Measurements from ENCODE around the gene TEX101.

TEX101 gene

DNA sequence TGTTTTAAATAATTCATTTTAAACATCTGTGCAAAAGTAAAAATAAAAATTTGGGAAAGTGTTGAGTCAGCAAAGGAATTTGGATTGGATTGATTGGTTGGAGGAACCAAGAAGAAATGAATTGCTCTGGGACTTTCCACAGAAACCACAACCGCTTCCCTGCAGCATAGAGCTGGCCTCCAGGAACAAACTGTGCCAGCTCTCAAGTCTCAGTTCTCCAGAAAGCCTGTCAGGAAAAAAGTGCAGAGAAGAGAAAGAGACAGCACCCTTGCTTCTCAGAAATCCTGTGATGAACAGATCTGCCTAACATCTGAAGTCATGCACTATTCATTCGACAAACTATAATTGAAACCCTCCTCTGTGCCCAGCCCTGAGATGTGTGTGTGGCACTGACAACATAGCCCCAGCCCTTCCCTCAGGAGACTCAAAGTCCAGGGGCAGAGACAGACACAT, 35.9 kb downstream of the TEX101 start:
- DNase-seq = no peak

GRCh38 chr19:43452582-43452981, 37.9 kb downstream of the TEX101 start:
- no peak for DNase-seq

DNA sequence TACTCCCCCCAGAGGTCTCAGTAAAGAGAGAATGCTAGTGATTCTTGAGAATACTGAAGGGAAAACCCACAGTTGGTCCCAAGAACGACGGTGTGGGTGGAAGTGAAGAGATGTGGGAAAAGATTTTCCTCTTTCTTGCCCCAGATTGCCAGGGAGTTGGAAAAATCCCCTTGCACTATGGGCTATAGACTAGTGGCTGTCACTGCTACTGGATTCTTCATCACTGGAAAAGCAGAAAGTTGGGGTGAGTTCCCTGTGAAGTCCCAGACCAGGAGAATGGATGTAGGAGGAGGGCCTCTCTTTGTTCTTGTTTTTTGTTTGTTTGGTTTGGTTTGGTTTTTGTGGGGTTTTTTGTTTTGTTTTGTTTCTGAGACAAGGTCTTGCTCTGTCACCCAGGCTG, 39.3 kb downstream of the TEX101 start:
- DNase-seq = no peak

DNA sequence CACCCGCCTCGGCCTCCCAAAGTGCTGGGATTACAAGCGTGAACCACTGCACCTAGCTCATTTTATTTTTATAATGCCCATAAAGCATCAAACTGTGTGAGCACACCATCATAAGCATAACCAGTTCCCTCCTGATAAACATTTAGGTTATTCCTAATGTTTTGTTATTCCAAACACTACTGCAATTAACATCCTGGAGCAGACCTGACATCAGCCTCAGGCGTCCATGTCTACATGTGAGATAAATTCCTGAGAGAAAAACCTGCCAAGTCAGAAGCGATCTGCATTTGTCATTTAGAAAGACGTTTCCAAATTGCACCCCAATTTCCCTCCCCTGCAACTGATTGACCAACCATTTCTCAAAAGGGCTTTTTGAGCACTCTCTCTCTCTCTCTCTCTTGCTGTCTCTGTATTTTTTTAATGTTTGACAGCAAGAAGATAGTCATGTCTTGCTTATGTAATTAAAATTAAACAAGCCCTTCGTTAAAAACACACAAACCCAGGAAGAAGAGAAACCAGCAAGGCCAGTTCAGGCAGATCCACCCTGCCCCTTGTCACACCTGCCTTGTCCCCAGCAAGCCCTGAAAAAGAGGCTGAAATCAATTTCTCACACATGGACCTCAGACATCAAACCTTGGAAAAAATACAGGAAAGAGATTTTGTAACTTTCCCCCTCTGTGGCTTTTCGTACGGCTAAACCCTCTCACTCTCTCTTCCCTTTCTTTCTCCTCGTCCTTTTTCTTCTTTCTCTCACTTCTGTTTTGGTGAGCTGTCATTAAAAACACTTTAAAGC, 40.8 kb downstream of the TEX101 start:
- no peak for DNase-seq

- no peak for DNase-seq
Measured at GRCh38 chr19:43457809-43458208, 43.1 kb downstream of the TEX101 start.

DNA sequence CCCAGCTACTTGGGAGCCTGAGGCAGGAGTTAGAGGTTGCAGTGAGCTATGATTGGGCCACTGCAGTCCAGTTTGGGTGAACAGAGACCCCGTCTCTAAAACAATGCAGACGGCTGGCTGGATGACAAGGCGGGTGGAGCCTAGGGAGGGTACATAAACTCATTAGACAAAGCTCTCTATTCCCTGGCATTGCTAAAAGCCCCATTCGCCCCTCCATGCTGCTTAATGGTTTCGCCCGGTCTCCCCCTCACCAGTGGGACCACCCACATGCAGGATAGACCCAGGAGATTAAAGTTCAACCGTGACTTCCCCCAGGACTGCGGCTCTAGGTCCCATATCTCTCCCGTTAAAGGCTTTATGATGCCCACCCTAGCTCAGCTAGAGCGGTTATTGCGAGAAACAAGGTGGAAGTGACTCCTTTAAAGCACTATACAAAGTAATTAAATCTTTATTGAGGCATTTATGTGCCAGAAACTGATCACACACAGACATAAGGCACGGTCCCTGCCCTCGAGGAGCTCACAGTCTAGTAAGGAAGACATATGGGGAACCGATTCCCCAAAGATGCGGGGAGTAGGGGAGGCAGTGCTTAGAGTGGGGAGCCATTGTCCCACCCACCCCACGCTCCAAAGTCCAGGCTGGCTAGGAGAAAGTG, 45.8 kb downstream of the TEX101 start:
- DNase-seq = no peak

GRCh38 chr19:43461303-43461702, 46.6 kb downstream of the TEX101 start:
- no peak for DNase-seq

DNA sequence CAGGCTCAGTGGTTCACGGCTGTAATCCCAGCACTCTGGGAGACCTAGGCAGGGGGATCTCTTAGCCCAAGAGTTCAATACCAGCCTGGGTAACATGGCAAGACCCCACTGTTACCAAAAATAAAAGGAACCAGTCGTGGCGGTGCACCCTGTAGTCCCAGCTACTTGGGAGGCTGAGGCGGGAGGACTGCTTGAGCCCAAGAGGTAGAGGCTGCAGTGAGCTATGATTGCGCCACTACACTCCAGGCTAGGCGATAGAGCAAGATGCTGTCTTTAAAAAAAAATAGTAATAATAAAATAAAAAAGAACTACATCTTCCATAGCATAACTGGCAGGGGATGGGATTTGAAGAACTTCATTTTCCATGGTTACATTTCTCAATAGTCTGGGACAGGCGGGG, 47.7 kb downstream of the TEX101 start:
- DNase-seq = no peak

- no peak for DNase-seq
Measured at GRCh38 chr19:43462785-43463380, 48.2 kb downstream of the TEX101 start.

GRCh38 chr19:43463381-43464133, 48.9 kb downstream of the TEX101 start:
- peak; percentile 100 for DNase-seq

- peak; percentile 84 for DNase-seq
Measured at GRCh38 chr19:43464134-43464775, 49.6 kb downstream of the TEX101 start.

- DNase-seq = peak; percentile 30
Measured at GRCh38 chr19:43465468-43466120, 50.9 kb downstream of the TEX101 start, which contains the start of gene LYPD3. Gene LYPD3 (minus strand): TSS chr19:43465608. CDS start chr19:43465571, 37 bp downstream.

- DNase-seq = no peak
Measured at GRCh38 chr19:43466793-43467192, 52.1 kb downstream of the TEX101 start.

DNA sequence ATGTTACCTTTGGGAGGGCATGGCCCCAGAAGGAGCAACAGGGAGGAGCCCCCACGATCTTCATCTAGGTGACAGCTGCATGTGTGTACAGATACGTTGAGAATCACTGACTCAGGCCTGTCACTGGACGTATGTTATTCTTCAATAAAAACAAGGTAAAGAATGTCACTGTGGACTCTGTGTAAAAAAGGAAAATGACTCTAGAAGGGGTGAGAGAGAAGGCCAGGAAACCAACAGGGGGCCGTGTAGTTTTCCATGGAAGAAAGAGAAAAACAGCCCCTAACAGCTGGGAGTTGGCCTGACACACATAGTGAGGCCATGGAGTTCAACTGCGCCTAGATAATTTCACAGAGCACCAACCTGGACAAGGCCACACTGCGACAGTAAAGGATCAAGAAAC, 52.6 kb downstream of the TEX101 start:
- no peak for DNase-seq

DNA sequence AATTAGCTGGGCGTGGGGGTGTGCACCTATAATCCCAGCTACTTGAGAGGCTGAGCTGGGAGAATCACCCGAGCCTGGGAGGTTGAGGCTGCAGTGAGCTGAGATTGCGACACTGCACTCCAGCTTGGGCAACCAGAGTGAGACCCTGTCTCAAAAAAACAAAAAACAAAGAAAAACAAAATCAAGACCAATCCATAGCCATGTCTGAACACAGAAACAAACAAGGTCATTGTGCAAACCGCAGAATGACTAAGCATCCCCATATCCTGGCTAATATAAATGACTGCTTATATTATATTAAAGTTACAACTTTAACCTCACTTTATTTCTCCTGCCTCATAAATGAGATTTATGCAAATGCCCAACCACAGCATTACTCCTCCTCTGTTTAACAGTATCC, 53.0 kb downstream of the TEX101 start:
- no peak for DNase-seq
